Smooth muscle cell (in vitro differentiated cells): ENCODE measurements around the gene STARD5. TPM values are rescaled to one million over a fixed set of nuclear protein-coding genes. Genes with fewer than 3 reads are reported as not detected.

Experiments used
- DNase-seq: peaks from one replicate; lab custom pipeline; 2025; ENCODE audit not compliant: unreplicated experiment; lab: John Stamatoyannopoulos, UW
- H2AFZ ChIP-seq: fragments of 200-600 bp; sonication (generic); 2 replicates; pipeline ENCODE4 v1.6.0; 2016; ENCODE audit warnings: antibody characterized with exemption, low read depth, mild to moderate bottlenecking
- H3F3A ChIP-seq: fragments of 200-600 bp; sonication (generic); 2 replicates; pipeline ENCODE4 v1.6.0; 2017; ENCODE audit warnings: antibody characterized with exemption, low read depth
- H3K27ac ChIP-seq: fragments of 200-600 bp; sonication (generic); 2 replicates; pipeline ENCODE4 v1.5.1; 2016; ENCODE audit warnings: low read depth, mild to moderate bottlenecking
- H3K27me3 ChIP-seq: fragments of 200-600 bp; sonication (generic); 2 replicates; pipeline ENCODE4 v1.6.1; 2016; ENCODE audit warnings: low read depth, mild to moderate bottlenecking
- H3K36me3 ChIP-seq: fragments of 200-600 bp; sonication (generic); 2 replicates; pipeline ENCODE4 v1.5.1; 2016; ENCODE audit warnings: low read depth
- H3K4me1 ChIP-seq: fragments of 200-600 bp; sonication (generic); 2 replicates; pipeline ENCODE4 v1.5.1; 2016; ENCODE audit warnings: low read depth
- H3K4me2 ChIP-seq: fragments of 200-600 bp; sonication (generic); 2 replicates; pipeline ENCODE4 v1.6.0; 2016; ENCODE audit warnings: mild to moderate bottlenecking
- H3K4me3 ChIP-seq: fragments of 200-600 bp; sonication (generic); 2 replicates; pipeline ENCODE4 v1.5.1; 2016; ENCODE audit warnings: mild to moderate bottlenecking
- H3K79me2 ChIP-seq: fragments of 200-600 bp; sonication (generic); 2 replicates; pipeline ENCODE4 v1.6.0; 2016; ENCODE audit warnings: low read depth, mild to moderate bottlenecking
- H3K9ac ChIP-seq: fragments of 200-600 bp; sonication (generic); 2 replicates; pipeline ENCODE4 v1.6.0; 2016; ENCODE audit warnings: low read depth
- H3K9me3 ChIP-seq: fragments of 200-600 bp; sonication (generic); replicated peaks from 2 replicates; pipeline ENCODE4 v1.5.1; 2016; ENCODE audit warnings: low read depth
- H4K20me1 ChIP-seq: fragments of 200-600 bp; sonication (generic); 2 replicates; pipeline ENCODE4 v1.6.0; 2016; ENCODE audit warnings: low read depth
- CTCF ChIP-seq: fragments of 200-600 bp; sonication (generic); IDR thresholded peaks from 2 replicates; pipeline ENCODE4 v1.5.1; 2017; ENCODE audit warnings: borderline replicate concordance, mild to moderate bottlenecking, antibody characterized with exemption; ENCODE audit not compliant: insufficient read depth, poor library complexity, severe bottlenecking
- WGBS: methylation state at CpG from one replicate; pipeline ENCODE4 v1.1.7; 2016; ENCODE audit warnings: low lambda C conversion rate; 5-methylcytosine and 5-hydroxymethylcytosine counted together
- polyA plus RNA-seq: library from polyadenylated mRNA; unstranded; fragments of >200 nt; fragmentation: Nextera tagmentation; extraction: Ambion mirVana; gene quantifications from 2 replicates; pipeline ENCODE4 v1.2.1, GENCODE V29; 2016
- total RNA-seq: library from RNA; depleted of rRNA; stranded (reverse); fragments of >200 nt; gene quantifications from 2 replicates; pipeline ENCODE4 v1.2.3, GENCODE V29; 2014

STARD5 gene
- total and polyA plus RNA-seq, 2 experiments from 2014 or later = 1.6 to 6.2 TPM

- Histone ChIP-seq H3K27me3 (peaks cover 5% of the 10 kb centered on the region), H3K36me3 (no peaks in the 10 kb centered on the region), H3K4me2 (no peak overlapping the region), H3K9ac (no peak overlapping the region), H3K9me3 (no peaks in the 10 kb centered on the region), H3K27ac (no peak overlapping the region), H3F3A (no peaks in the 10 kb centered on the region), H2AFZ (no peak overlapping the region), H3K4me1 (no peaks in the 10 kb centered on the region), H4K20me1 (no peaks in the 10 kb centered on the region), H3K4me3 (no peak overlapping the region), H3K79me2 (no peaks in the 10 kb centered on the region)
- TF ChIP-seq CTCF = no peak
- 88% methylated on average over 5 of the region's 5 CpGs for WGBS
- DNase-seq = no peak
Observed at GRCh38 chr15:81363718-81364500, 40.0 kb upstream of the STARD5 start.

GRCh38 chr15:81363276-81363675 lies 39.3 kb upstream of the STARD5 start:
- H3K9ac ChIP-seq = no peak overlapping the region
- peaks cover 5% of the 10 kb centered on the region for H3K27me3 ChIP-seq
- no peaks in the 10 kb centered on the region for H3F3A ChIP-seq
- no peaks in the 10 kb centered on the region for H3K4me1 ChIP-seq
- H3K4me2 ChIP-seq = no peak overlapping the region
- no peaks in the 10 kb centered on the region for H3K79me2 ChIP-seq
- H3K36me3 ChIP-seq = no peaks in the 10 kb centered on the region
- TF ChIP-seq CTCF = no peak
- no peak overlapping the region for H2AFZ ChIP-seq
- DNase-seq = no peak
- no peaks in the 10 kb centered on the region for H4K20me1 ChIP-seq
- H3K4me3 ChIP-seq = no peak overlapping the region
- H3K27ac ChIP-seq = no peak overlapping the region
- 87% methylated on average over 3 of the region's 3 CpGs for WGBS
- H3K9me3 ChIP-seq = no peaks in the 10 kb centered on the region

- H3K27me3 ChIP-seq = peaks cover 5% of the 10 kb centered on the region
- H2AFZ ChIP-seq = no peak overlapping the region
- no peaks in the 10 kb centered on the region for H3K4me1 ChIP-seq
- TF ChIP-seq CTCF = no peak
- H3K9me3 ChIP-seq = no peaks in the 10 kb centered on the region
- DNase-seq = no peak
- H3K36me3 ChIP-seq = no peaks in the 10 kb centered on the region
- WGBS = 91% methylated on average over 11 of the region's 11 CpGs
- no peak overlapping the region for H3K4me2 ChIP-seq
- H3K4me3 ChIP-seq = no peak overlapping the region
- no peaks in the 10 kb centered on the region for H4K20me1 ChIP-seq
- no peak overlapping the region for H3K27ac ChIP-seq
- H3F3A ChIP-seq = no peaks in the 10 kb centered on the region
- H3K9ac ChIP-seq = no peak overlapping the region
- no peaks in the 10 kb centered on the region for H3K79me2 ChIP-seq
Observed at GRCh38 chr15:81362790-81363189, 38.8 kb upstream of the STARD5 start.

- no peak overlapping the region for H3K27ac ChIP-seq
- H3K79me2 ChIP-seq = no peaks in the 10 kb centered on the region
- H3K27me3 ChIP-seq = peaks cover 5% of the 10 kb centered on the region
- TF ChIP-seq CTCF = no peak
- no peaks in the 10 kb centered on the region for H3F3A ChIP-seq
- H3K4me2 ChIP-seq = no peak overlapping the region
- WGBS = 89% methylated on average over 7 of the region's 7 CpGs
- no peaks in the 10 kb centered on the region for H3K9me3 ChIP-seq
- no peak overlapping the region for H3K9ac ChIP-seq
- no peak overlapping the region for H2AFZ ChIP-seq
- H3K4me1 ChIP-seq = no peaks in the 10 kb centered on the region
- H3K4me3 ChIP-seq = no peak overlapping the region
- no peaks in the 10 kb centered on the region for H3K36me3 ChIP-seq
- DNase-seq = no peak
- no peaks in the 10 kb centered on the region for H4K20me1 ChIP-seq
Observed at GRCh38 chr15:81361891-81362290, 38.0 kb upstream of the STARD5 start.
